Measurements from ENCODE around the gene LMX1A.

Gene LMX1A

DNA sequence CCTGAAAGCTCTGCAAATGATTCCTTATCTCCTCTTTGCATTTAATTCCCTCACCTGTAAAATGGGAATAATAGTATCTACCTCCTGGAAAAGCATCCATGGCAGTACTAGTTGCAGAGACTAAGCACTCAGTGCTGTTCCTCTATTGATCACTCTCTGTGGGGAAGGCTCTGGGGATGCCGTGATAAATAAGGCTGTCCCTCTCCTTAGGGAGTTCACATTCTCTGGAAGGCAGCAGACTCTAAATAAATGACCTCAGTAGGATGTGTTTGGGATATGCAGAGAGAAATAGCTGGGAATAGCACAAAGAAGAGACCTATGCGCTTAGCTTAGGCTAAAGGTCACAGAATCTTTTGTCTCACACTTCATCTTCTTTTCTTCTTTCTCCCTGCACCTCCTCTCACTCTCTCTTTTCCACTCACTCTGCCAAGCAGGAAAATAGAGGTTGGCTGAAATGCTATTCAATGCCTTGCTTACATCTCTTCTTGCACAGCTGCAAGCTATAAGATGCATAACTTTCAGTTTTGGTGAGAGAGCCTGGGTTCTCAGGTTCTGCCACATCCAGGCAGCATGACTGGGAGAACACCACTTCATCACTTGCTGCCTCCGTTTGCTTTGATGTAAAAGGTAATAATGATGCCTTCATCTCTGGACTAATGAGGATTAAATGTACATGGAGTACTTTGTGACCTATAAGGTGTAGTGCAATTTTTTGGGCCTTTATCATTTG is 101.5 kb downstream of the LMX1A start:
- H3K4me3 ChIP-seq (ENCODE audit: low read length): no peak overlapping the region
- DNase-seq (ENCODE audit: low read depth): no peak
- TF ChIP-seq, protein P1, sequence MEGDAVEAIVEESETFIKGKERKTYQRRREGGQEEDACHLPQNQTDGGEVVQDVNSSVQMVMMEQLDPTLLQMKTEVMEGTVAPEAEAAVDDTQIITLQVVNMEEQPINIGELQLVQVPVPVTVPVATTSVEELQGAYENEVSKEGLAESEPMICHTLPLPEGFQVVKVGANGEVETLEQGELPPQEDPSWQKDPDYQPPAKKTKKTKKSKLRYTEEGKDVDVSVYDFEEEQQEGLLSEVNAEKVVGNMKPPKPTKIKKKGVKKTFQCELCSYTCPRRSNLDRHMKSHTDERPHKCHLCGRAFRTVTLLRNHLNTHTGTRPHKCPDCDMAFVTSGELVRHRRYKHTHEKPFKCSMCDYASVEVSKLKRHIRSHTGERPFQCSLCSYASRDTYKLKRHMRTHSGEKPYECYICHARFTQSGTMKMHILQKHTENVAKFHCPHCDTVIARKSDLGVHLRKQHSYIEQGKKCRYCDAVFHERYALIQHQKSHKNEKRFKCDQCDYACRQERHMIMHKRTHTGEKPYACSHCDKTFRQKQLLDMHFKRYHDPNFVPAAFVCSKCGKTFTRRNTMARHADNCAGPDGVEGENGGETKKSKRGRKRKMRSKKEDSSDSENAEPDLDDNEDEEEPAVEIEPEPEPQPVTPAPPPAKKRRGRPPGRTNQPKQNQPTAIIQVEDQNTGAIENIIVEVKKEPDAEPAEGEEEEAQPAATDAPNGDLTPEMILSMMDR (conservative IDR thresholded peaks at IDR 0.05; ENCODE audit: low read length): no peak

DNA sequence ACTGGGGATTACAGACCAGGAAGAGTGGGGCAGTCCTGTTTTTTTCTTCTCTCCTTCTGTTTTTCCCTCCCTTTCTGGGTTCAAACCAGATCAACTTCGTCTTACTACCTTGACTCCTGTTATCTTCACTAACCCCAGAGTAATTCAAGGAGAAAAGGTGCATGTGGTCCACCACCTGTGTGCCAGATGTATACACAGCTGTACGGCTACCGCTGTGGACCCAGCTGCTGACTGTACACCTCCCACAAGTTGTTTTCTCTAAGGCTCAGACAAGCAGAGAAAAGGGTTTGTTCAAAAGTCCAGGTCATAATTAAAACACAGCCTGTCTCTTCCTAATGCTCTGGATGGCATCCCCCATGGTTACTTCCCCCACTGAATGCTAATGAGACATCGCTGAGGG is 102.1 kb downstream of the LMX1A start:
- H3K4me3 ChIP-seq (ENCODE audit: low read length): no peak overlapping the region
- no peak for DNase-seq (ENCODE audit: low read depth)
- TF ChIP-seq, protein P1 (conservative IDR thresholded peaks at IDR 0.05; ENCODE audit: low read length): no peak

DNA sequence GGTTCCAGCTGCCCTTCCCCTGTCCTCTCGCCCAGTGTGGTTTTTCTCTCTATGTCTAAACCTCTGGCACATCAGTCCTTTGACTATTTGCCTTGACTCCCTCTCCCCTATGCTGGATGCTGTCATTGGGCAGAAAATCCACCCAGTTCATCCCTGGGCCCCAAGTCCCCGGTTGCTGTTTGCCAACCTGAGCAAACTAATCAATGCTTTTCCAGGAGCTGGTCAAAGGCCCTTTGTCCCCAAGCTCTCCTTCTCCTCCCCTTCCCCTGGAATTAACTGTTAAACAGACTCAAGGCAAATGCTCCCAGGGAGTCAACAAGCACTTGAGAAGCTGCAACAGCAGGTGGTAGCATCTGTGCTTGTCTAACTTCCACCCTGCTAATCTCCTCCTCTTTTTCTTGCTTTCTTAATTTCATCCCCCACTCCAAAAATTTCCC is 102.7 kb downstream of the LMX1A start:
- H3K4me3 ChIP-seq (ENCODE audit: low read length): no peak overlapping the region
- DNase-seq (ENCODE audit: low read depth): no peak
- TF ChIP-seq, protein P1 (conservative IDR thresholded peaks at IDR 0.05; ENCODE audit: low read length): no peak

DNA sequence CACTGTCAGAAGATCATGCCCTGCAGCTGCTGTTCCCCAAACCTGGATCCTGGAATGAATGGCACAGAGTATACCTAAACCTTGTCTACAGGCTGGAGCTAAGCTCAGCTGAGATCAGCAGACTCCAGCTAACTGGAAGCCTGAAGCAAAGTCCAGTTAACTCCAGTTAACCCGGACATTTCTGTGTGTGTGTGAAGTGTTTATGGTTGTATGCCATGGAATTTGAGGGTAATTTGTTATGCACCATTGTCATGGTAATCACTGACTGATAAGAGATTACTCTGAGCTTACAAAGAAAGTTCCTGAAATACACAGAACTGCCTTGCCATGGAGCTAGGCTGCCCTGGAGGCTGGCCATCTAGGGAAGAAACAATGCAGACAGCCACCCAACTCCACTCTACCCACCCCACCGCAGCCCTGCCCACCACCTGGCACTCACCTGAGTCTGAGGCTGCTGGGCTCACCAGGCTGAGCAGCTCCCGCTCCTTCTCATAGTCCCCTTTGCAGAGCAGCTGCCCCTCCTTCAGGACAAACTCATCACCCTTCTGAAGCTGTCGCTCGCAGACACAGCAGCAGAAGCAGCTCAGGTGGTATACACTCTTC is 107.4 kb downstream of the LMX1A start:
- DNase-seq (ENCODE audit: low read depth): no peak
- no peak overlapping the region for H3K4me3 ChIP-seq (ENCODE audit: low read length)
- TF ChIP-seq, protein P1 (conservative IDR thresholded peaks at IDR 0.05; ENCODE audit: low read length): no peak

DNA sequence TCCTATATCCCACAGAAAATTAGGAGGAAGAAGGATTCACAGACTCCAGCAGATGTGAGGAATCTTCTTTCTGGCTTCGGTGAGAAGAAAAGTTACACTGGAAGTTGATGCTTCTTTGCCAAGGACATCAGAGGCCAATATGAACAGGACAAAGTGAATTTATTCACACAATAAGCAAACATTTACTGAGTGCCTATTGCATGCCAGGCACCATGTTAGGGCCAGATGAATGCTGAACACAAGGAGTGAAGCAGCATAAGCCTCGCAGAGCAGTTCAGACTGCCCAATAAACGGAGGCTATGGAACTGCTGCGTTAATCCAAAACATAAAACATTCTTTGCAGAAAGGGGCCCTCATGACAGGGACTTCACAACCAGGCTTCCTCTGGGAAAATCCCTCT is 114.6 kb downstream of the LMX1A start:
- no peak for DNase-seq (ENCODE audit: low read depth)
- TF ChIP-seq, protein P1 (conservative IDR thresholded peaks at IDR 0.05; ENCODE audit: low read length): no peak
- H3K4me3 ChIP-seq (ENCODE audit: low read length): no peak overlapping the region

DNA sequence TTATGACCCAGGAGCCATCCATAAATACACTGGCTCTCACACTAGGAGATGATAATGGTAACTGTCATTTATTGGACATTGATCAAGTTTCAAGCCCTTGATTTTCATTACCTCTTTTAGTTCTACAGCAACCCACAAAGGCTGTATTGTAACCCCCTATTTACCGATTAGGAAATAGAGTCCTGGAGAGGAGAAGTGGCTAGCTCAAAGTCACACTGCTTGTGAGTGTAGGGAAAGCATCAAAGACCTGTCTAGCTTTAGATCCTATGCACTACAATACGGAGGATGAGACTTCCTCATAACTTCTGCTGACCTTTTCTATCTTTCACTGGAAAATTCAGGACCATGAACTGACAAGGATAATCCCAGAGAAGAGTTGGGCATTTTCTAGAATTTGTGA is 115.2 kb downstream of the LMX1A start:
- no peak overlapping the region for H3K4me3 ChIP-seq (ENCODE audit: low read length)
- TF ChIP-seq, protein P1 (conservative IDR thresholded peaks at IDR 0.05; ENCODE audit: low read length): no peak
- DNase-seq (ENCODE audit: low read depth): no peak

DNA sequence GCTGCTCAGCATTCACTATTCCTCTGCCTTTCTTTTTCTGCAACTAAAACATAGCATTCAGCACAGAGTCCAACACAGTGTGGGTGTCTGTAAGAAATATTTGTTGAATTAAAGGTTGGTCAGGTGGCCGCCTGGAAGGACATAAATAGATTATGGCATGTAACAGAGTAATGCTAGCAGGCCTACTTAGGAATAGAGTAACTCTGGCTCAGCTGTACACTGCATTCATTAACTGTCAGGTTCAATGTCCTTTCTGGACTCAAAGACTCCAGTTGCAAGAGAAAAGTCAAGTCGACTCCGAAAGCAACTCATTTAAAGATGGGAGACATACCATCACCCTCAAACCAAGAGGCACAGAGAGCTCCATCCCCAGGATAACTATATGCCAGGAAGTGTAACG is 116.0 kb downstream of the LMX1A start:
- TF ChIP-seq, protein P1 (conservative IDR thresholded peaks at IDR 0.05; ENCODE audit: low read length): no peak
- H3K4me3 ChIP-seq (ENCODE audit: low read length): no peak overlapping the region
- DNase-seq (ENCODE audit: low read depth): no peak
